ENCODE results near the gene CD300LG. TPM values are rescaled to one million over a fixed set of nuclear protein-coding genes. Genes with fewer than 3 reads are reported as not detected.

The CD300LG gene
- total RNA-seq, 8 experiments from 2014 or later = 0.11 to 1.3 (median 0.39) TPM; not detected in 2

- H3K4me3 ChIP-seq = no peak overlapping the region
- in situ Hi-C loops (cut with MboI; ENCODE audit: low pct_unique_long_range_greater_than_20kb in 2 of 9, low sequenced_read_pairs in 9 of 9, unreplicated experiment in 9 of 9) = no loop called here
- no peak for ATAC-seq (replicated peaks in 6 of 8)
- H3K27ac ChIP-seq = no peak overlapping the region
- 83 to 100% (median 94%) methylated on average over 1 to 10 of the region's 12 CpGs; no CpG with 5 or more reads in 3 of the 10 experiments for WGBS, 10 experiments
- no peaks in the 10 kb centered on the region for H3K4me1 ChIP-seq (replicated peaks in 1 of 2)
Observed at GRCh38 chr17:43814026-43814425, 33.0 kb upstream of the CD300LG start.

GRCh38 chr17:43814714-43815113, 32.3 kb upstream of the CD300LG start:
- H3K27ac ChIP-seq = no peak overlapping the region
- in situ Hi-C loops (cut with MboI; ENCODE audit: low pct_unique_long_range_greater_than_20kb in 2 of 9, low sequenced_read_pairs in 9 of 9, unreplicated experiment in 9 of 9) = no loop called here
- peak in 2 of 8 experiments; percentile 45 to 59 for ATAC-seq (replicated peaks in 6 of 8)

GRCh38 chr17:43816336-43817320, 30.3 kb upstream of the CD300LG start:
- Histone ChIP-seq H3K27ac (no peak overlapping the region), H3K4me1 (replicated peaks in 1 of 2) (no peaks in the 10 kb centered on the region), H3K4me3 (no peak overlapping the region)
- in situ Hi-C loops (cut with MboI; ENCODE audit: low pct_unique_long_range_greater_than_20kb in 2 of 9, low sequenced_read_pairs in 9 of 9, unreplicated experiment in 9 of 9) = no loop called here
- ATAC-seq (replicated peaks in 6 of 8) = peak in 3 of 8 experiments; percentile 19 to 43 (median 27)
- WGBS, 10 experiments = 68 to 100% (median 92%) methylated on average over 1 to 14 of the region's 24 CpGs; no CpG with 5 or more reads in 2 of the 10 experiments

More at GRCh38 chr17:43814714-43815113, 32.3 kb upstream of the CD300LG start:
- 0 to 100% (median 17%) methylated on average over 1 of the region's 1 CpG; no CpG with 5 or more reads in 3 of the 10 experiments for WGBS, 10 experiments
- Histone ChIP-seq H3K4me1 (replicated peaks in 1 of 2) (no peaks in the 10 kb centered on the region), H3K4me3 (no peak overlapping the region)

GRCh38 chr17:43817826-43818225, 29.1 kb upstream of the CD300LG start:
- no peaks in the 10 kb centered on the region for H3K4me1 ChIP-seq (replicated peaks in 1 of 2)
- no peak overlapping the region for H3K27ac ChIP-seq
- WGBS, 10 experiments = 100% methylated on average over 3 of the region's 9 CpGs; no CpG with 5 or more reads in 9 of the 10 experiments
- ATAC-seq (replicated peaks in 6 of 8) = no peak
- H3K4me3 ChIP-seq = no peak overlapping the region
- in situ Hi-C loops (cut with MboI; ENCODE audit: low pct_unique_long_range_greater_than_20kb in 2 of 9, low sequenced_read_pairs in 9 of 9, unreplicated experiment in 9 of 9) = no loop called here

GRCh38 chr17:43818966-43819365, 28.0 kb upstream of the CD300LG start:
- H3K27ac ChIP-seq = no peak overlapping the region
- no peak for ATAC-seq (replicated peaks in 6 of 8)
- 90 to 100% (median 93%) methylated on average over 2 to 5 of the region's 5 CpGs; no CpG with 5 or more reads in 6 of the 10 experiments for WGBS, 10 experiments
- H3K4me1 ChIP-seq (replicated peaks in 1 of 2) = no peaks in the 10 kb centered on the region
- in situ Hi-C loops (cut with MboI; ENCODE audit: low pct_unique_long_range_greater_than_20kb in 2 of 9, low sequenced_read_pairs in 9 of 9, unreplicated experiment in 9 of 9) = no loop called here
- H3K4me3 ChIP-seq = no peak overlapping the region

- no peak overlapping the region for H3K27ac ChIP-seq
- ATAC-seq (replicated peaks in 6 of 8) = no peak
- H3K4me3 ChIP-seq = no peak overlapping the region
- in situ Hi-C loops (cut with MboI; ENCODE audit: low pct_unique_long_range_greater_than_20kb in 2 of 9, low sequenced_read_pairs in 9 of 9, unreplicated experiment in 9 of 9) = no loop called here
- no peaks in the 10 kb centered on the region for H3K4me1 ChIP-seq (replicated peaks in 1 of 2)
- WGBS, 10 experiments = 80 to 100% (median 92%) methylated on average over 2 to 6 of the region's 14 CpGs; no CpG with 5 or more reads in 4 of the 10 experiments
Observed at GRCh38 chr17:43820759-43821158, 26.2 kb upstream of the CD300LG start.

GRCh38 chr17:43822570-43823190, 24.3 kb upstream of the CD300LG start:
- ATAC-seq (replicated peaks in 6 of 8) = peak in 2 of 8 experiments; percentile 77 to 93

GRCh38 chr17:43823350-43824084, 23.5 kb upstream of the CD300LG start:
- H3K4me1 ChIP-seq (replicated peaks in 1 of 2) = no peaks in the 10 kb centered on the region
- no peak overlapping the region for H3K27ac ChIP-seq
- WGBS, 10 experiments = 63 to 100% (median 88%) methylated on average over 1 to 9 of the region's 10 CpGs; no CpG with 5 or more reads in 1 of the 10 experiments
- ATAC-seq (replicated peaks in 6 of 8) = no peak
- H3K4me3 ChIP-seq = no peak overlapping the region
- in situ Hi-C loops (cut with MboI; ENCODE audit: low pct_unique_long_range_greater_than_20kb in 2 of 9, low sequenced_read_pairs in 9 of 9, unreplicated experiment in 9 of 9) = no loop called here

More at GRCh38 chr17:43822570-43823190, 24.3 kb upstream of the CD300LG start:
- Histone ChIP-seq H3K4me1 (replicated peaks in 1 of 2) (no peaks in the 10 kb centered on the region), H3K27ac (no peak overlapping the region), H3K4me3 (no peak overlapping the region)
- in situ Hi-C loops (cut with MboI; ENCODE audit: low pct_unique_long_range_greater_than_20kb in 2 of 9, low sequenced_read_pairs in 9 of 9, unreplicated experiment in 9 of 9) = no loop called here
- 17 to 100% methylated on average over 1 to 3 of the region's 5 CpGs; no CpG with 5 or more reads in 8 of the 10 experiments for WGBS, 10 experiments

- in situ Hi-C loops (cut with MboI; ENCODE audit: low pct_unique_long_range_greater_than_20kb in 2 of 9, low sequenced_read_pairs in 9 of 9, unreplicated experiment in 9 of 9) = no loop called here
- WGBS, 10 experiments = 60 to 100% (median 99%) methylated on average over 1 to 9 of the region's 12 CpGs; no CpG with 5 or more reads in 4 of the 10 experiments
- ATAC-seq (replicated peaks in 6 of 8) = no peak
- H3K4me3 ChIP-seq = no peak overlapping the region
- H3K27ac ChIP-seq = no peak overlapping the region
- H3K4me1 ChIP-seq (replicated peaks in 1 of 2) = peaks cover 0 to 4% of the 10 kb centered on the region in 2 donors
Observed at GRCh38 chr17:43825567-43825966, 21.4 kb upstream of the CD300LG start.

GRCh38 chr17:43826206-43826605, 20.8 kb upstream of the CD300LG start:
- Histone ChIP-seq H3K4me3 (no peak overlapping the region), H3K4me1 (replicated peaks in 1 of 2) (peaks cover 0 to 4% of the 10 kb centered on the region in 2 donors), H3K27ac (no peak overlapping the region)
- ATAC-seq (replicated peaks in 6 of 8) = no peak
- in situ Hi-C loops (cut with MboI; ENCODE audit: low pct_unique_long_range_greater_than_20kb in 2 of 9, low sequenced_read_pairs in 9 of 9, unreplicated experiment in 9 of 9) = no loop called here
- WGBS, 10 experiments = 60 to 93% (median 86%) methylated on average over 1 to 7 of the region's 7 CpGs; no CpG with 5 or more reads in 2 of the 10 experiments

GRCh38 chr17:43827596-43827995, 19.4 kb upstream of the CD300LG start:
- 79 to 100% (median 94%) methylated on average over 1 to 6 of the region's 9 CpGs; no CpG with 5 or more reads in 5 of the 10 experiments for WGBS, 10 experiments
- Histone ChIP-seq H3K27ac (no peak overlapping the region), H3K4me3 (no peak overlapping the region), H3K4me1 (replicated peaks in 1 of 2) (peaks cover 8 to 13% of the 10 kb centered on the region in 2 donors)
- ATAC-seq (replicated peaks in 6 of 8) = no peak
- in situ Hi-C loops (cut with MboI; ENCODE audit: low pct_unique_long_range_greater_than_20kb in 2 of 9, low sequenced_read_pairs in 9 of 9, unreplicated experiment in 9 of 9) = no loop called here

GRCh38 chr17:43829738-43830137, 17.2 kb upstream of the CD300LG start:
- WGBS, 10 experiments = 86 to 100% (median 87%) methylated on average over 1 to 5 of the region's 14 CpGs; no CpG with 5 or more reads in 7 of the 10 experiments
- in situ Hi-C loops (cut with MboI; ENCODE audit: low pct_unique_long_range_greater_than_20kb in 2 of 9, low sequenced_read_pairs in 9 of 9, unreplicated experiment in 9 of 9) = no loop called here
- ATAC-seq (replicated peaks in 6 of 8) = no peak
- no peak overlapping the region for H3K27ac ChIP-seq
- peaks cover 13 to 15% of the 10 kb centered on the region in 2 donors for H3K4me1 ChIP-seq (replicated peaks in 1 of 2)
- H3K4me3 ChIP-seq = no peak overlapping the region

All from motor neuron (in vitro differentiated cells).